ENCODE measurements around the gene VTI1A. TPM values are rescaled to one million over a fixed set of nuclear protein-coding genes. Genes with fewer than 3 reads are reported as not detected.

Gene VTI1A
- total and polyA plus RNA-seq, 7 donors, result 10.8 to 80.3 (median 36.8) TPM

DNA sequence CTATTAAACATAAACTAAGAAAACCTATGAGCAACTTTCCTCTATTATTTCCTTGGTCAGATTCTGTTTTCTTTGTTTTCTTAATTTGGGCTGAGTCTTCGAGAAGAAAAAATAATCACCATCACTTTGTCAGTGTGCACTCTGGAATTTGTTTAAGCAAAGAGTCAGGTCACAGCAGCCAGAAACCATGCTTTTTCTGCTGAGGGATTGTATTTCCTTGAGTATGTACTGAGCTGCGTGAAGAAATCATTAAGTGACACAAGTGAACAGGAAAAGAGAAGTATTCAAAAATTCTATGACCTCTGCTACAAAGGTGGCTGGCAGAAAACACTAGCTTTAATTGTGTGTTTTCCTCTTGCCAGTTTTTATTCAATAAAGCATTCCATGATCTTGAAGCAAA, 249.6 kb downstream of the VTI1A start:
- H3K9me3 ChIP-seq, result no peaks in the 10 kb centered on the region
- no peaks in the 10 kb centered on the region for H3K27me3 ChIP-seq
- H3K27ac ChIP-seq, result no peak overlapping the region
- WGBS, 2 donors, result 77 to 82% methylated on average over 2 of the region's 2 CpGs
- no peaks in the 10 kb centered on the region for H3K36me3 ChIP-seq
- H3K4me1 ChIP-seq, result no peaks in the 10 kb centered on the region
- DNase-seq, result no peak
- H3K4me3 ChIP-seq, result no peak overlapping the region
- TF ChIP-seq POLR2A (IDR thresholded peaks at IDR 0.05), result no peak
- TF ChIP-seq, protein P1, sequence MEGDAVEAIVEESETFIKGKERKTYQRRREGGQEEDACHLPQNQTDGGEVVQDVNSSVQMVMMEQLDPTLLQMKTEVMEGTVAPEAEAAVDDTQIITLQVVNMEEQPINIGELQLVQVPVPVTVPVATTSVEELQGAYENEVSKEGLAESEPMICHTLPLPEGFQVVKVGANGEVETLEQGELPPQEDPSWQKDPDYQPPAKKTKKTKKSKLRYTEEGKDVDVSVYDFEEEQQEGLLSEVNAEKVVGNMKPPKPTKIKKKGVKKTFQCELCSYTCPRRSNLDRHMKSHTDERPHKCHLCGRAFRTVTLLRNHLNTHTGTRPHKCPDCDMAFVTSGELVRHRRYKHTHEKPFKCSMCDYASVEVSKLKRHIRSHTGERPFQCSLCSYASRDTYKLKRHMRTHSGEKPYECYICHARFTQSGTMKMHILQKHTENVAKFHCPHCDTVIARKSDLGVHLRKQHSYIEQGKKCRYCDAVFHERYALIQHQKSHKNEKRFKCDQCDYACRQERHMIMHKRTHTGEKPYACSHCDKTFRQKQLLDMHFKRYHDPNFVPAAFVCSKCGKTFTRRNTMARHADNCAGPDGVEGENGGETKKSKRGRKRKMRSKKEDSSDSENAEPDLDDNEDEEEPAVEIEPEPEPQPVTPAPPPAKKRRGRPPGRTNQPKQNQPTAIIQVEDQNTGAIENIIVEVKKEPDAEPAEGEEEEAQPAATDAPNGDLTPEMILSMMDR (IDR thresholded peaks at IDR 0.05), result no peak
- TF ChIP-seq EP300 (IDR thresholded peaks at IDR 0.05), result no peak
- TF ChIP-seq POLR2AphosphoS5 (IDR thresholded peaks at IDR 0.05), result no peak
- intact Hi-C loops (cut with DNase I), result no loop called here

DNA sequence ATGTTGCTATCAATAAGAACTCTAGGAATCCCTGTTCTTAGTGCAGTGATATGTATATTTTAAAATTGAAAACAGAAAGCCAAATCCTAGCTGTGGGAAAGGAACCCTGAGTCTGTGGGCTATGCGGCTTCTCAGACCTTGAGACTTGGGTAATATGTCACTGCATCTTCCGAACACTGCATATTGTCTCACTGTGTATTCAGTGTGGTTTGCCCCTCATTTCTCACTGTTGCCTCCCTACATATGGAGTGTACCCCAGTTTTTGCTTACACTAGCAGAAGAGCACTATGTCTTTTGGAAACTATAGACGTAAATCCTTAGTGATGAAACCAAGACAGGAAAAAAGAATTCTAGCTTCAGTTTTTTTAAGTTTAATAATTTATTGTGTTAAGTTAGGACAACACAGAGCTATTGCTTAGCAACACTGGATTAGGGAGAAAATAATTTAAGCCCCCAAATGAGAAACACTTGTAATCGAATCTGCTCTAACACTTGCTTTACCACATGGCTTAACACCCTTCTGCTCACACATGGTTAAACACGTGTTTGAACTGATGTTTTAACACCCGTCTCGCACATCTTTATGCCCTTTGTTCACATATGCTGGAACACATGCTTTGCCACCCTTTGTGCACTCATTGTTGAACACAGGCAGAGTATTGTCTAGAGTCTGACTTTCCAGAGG, 251.3 kb downstream of the VTI1A start:
- H3K9me3 ChIP-seq, result no peaks in the 10 kb centered on the region
- WGBS, 2 donors, result 83 to 90% methylated on average over 7 of the region's 7 CpGs
- no peak for DNase-seq
- no peak overlapping the region for H3K27ac ChIP-seq
- TF ChIP-seq EP300 (IDR thresholded peaks at IDR 0.05) (no peak), POLR2A (IDR thresholded peaks at IDR 0.05) (no peak), POLR2AphosphoS5 (IDR thresholded peaks at IDR 0.05) (no peak)
- TF ChIP-seq, protein P1 (IDR thresholded peaks at IDR 0.05), result no peak
- H3K36me3 ChIP-seq, result no peaks in the 10 kb centered on the region
- intact Hi-C loops (cut with DNase I), result no loop called here
- H3K4me1 ChIP-seq, result no peaks in the 10 kb centered on the region
- no peak overlapping the region for H3K4me3 ChIP-seq
- no peaks in the 10 kb centered on the region for H3K27me3 ChIP-seq

DNA sequence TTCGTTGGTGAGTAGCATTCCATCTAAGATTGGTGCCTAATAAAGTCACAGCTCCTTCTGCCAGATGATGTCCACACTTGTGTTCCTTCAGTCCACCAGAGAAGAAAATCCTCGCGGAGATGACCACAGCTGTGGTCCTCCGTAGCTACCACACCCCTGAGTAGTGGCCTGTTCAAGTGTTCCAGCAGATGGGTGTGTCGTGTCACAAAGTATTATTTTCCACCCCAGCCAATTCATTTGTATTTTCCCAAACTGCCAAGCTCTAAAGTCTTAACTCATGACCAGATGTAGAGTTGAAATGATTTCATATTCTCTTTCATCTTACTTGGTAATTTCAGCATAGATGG, 251.8 kb downstream of the VTI1A start:
- Histone ChIP-seq H3K27me3 (no peaks in the 10 kb centered on the region), H3K4me1 (no peaks in the 10 kb centered on the region), H3K9me3 (no peaks in the 10 kb centered on the region), H3K4me3 (no peak overlapping the region), H3K27ac (no peak overlapping the region), H3K36me3 (no peaks in the 10 kb centered on the region)
- TF ChIP-seq POLR2AphosphoS5 (IDR thresholded peaks at IDR 0.05) (no peak), EP300 (IDR thresholded peaks at IDR 0.05) (no peak)
- WGBS, 2 donors, result 93 to 95% methylated on average over 5 of the region's 5 CpGs
- no peak for DNase-seq
- intact Hi-C loops (cut with DNase I), result no loop called here

DNA sequence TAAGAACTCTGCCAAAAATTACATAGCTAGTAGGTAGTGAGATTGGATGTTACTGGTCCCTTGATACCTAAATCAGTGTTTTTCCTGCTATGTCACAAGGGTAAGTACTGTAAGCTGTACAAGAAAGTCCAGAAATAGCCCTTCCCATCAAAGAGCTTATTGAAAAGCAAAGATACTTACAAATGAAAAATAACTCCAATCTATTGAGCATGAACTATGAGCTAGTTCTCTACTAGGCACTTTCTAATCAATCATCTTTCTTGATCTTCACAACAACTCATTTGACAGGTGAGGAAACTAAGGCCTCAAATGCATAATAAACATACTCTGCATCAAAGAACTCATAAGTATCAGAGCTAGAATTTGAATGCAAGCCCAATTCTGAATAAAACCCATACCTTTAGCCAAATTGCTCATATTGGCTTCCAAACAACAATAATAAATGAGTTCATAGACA, 253.2 kb downstream of the VTI1A start:
- DNase-seq, result no peak
- intact Hi-C loops (cut with DNase I), result no loop called here
- TF ChIP-seq, protein P1 (IDR thresholded peaks at IDR 0.05), result no peak
- TF ChIP-seq POLR2A (IDR thresholded peaks at IDR 0.05) (no peak), POLR2AphosphoS5 (IDR thresholded peaks at IDR 0.05) (no peak), EP300 (IDR thresholded peaks at IDR 0.05) (no peak)
- Histone ChIP-seq H3K36me3 (no peaks in the 10 kb centered on the region), H3K27me3 (no peaks in the 10 kb centered on the region), H3K27ac (no peak overlapping the region), H3K4me1 (no peaks in the 10 kb centered on the region), H3K9me3 (no peaks in the 10 kb centered on the region), H3K4me3 (no peak overlapping the region)

DNA sequence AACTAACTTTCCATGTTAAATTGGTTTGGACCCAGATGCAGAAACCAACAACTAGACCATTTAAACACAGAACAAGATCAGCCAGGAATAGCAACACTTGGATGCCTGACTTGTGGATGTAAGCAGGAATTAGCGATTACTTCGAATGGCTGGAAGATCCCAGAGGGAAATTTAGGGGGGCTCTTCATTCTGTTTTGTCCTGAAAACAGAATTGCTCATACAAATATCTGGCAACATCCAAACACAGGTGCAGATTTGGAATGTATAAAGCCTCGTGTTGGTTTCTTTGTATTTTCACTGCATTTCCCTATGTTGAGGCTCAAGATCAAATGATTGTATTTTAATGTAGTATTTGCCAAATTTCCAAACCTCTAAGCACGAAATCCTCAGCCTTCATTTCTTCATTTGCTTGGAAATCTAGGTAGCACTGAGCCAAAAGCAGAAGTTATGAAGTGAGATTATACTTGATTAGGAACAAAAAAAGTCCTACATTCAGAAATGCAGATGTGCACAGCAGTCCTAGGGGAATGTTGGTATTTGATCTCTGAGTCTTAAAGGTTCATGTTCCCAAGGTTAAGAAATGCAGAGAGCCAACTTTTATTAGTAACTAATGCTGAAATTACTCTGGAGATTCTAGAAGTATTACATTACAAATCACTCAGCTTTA, 254.3 kb downstream of the VTI1A start:
- H3K27me3 ChIP-seq, result no peaks in the 10 kb centered on the region
- TF ChIP-seq POLR2A (IDR thresholded peaks at IDR 0.05) (no peak), POLR2AphosphoS5 (IDR thresholded peaks at IDR 0.05) (no peak), EP300 (IDR thresholded peaks at IDR 0.05) (no peak)
- TF ChIP-seq, protein P1 (IDR thresholded peaks at IDR 0.05), result no peak
- intact Hi-C loops (cut with DNase I), result no loop called here
- no peak for DNase-seq
- no peaks in the 10 kb centered on the region for H3K9me3 ChIP-seq
- H3K4me1 ChIP-seq, result no peaks in the 10 kb centered on the region
- 91 to 96% methylated on average over 4 of the region's 4 CpGs for WGBS, 2 donors
- H3K36me3 ChIP-seq, result no peaks in the 10 kb centered on the region
- H3K27ac ChIP-seq, result no peak overlapping the region
- H3K4me3 ChIP-seq, result no peak overlapping the region

Data from sigmoid colon (tissue), 7 donors.